GM13977 (cell line): Measurements from ENCODE around the gene RASD1.

Experiments
- DNase-seq: peaks from one replicate; pipeline ENCODE4 v3.0.0; 2012; ENCODE audit warnings: low spot score
- CTCF ChIP-seq: IDR thresholded peaks from 2 replicates; pipeline ENCODE4 v1.5.1; 2012; ENCODE audit warnings: mild to moderate bottlenecking, control low read depth; ENCODE audit not compliant: insufficient read depth; ENCODE audit errors: extremely low read depth, missing control alignments
- in situ Hi-C: fragments of 300-500 bp; cut with MboI; formaldehyde crosslinking; loops from one replicate; pipeline ENCODE4 v1.12.0; 2022; ENCODE audit warnings: low sequenced_read_pairs, low pct_unique_long_range_greater_than_20kb, mixed read lengths, inconsistent platforms; ENCODE audit not compliant: unreplicated experiment

RASD1 gene

DNA sequence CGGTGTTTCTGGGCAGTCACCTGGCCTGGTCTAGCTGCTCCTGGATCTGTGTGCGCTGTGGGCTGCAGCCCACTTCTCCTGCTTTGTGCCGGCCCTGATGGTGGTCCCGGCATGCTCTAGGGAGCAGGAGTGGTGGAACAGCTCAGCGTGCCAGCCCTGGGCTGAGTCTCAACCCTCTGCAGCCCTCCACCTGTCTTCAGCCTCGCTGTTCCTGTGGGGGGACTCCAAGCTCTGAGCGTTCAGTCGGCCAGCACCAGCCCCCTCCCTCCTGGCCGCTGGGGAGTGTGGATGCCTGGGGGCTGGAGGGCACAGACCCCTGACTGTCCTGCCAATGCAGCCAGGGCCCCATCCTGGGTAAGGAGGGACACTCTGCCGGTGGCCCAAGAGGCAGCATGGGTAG, 23.7 kb upstream of the RASD1 start:
- in situ Hi-C loops = no loop called here
- DNase-seq = no peak
- no peak for TF ChIP-seq CTCF

- in situ Hi-C loops = no loop called here
- TF ChIP-seq CTCF = no peak
- DNase-seq = no peak
Measured at GRCh38 chr17:17518951-17519350, 22.8 kb upstream of the RASD1 start.

- TF ChIP-seq CTCF = no peak
- in situ Hi-C loops = no loop called here
- no peak for DNase-seq
Measured at GRCh38 chr17:17518014-17518413, 21.8 kb upstream of the RASD1 start.

GRCh38 chr17:17516941-17517720, 20.9 kb upstream of the RASD1 start:
- in situ Hi-C loops = no loop called here
- DNase-seq = no peak
- no peak for TF ChIP-seq CTCF

GRCh38 chr17:17515934-17516930, 20.0 kb upstream of the RASD1 start:
- no peak for DNase-seq
- in situ Hi-C loops = no loop called here
- no peak for TF ChIP-seq CTCF

- in situ Hi-C loops = no loop called here
- no peak for TF ChIP-seq CTCF
- DNase-seq = no peak
Measured at GRCh38 chr17:17514993-17515933, 19.1 kb upstream of the RASD1 start.
